Cardiac fibroblast (primary cell): ENCODE results near the gene SRD5A1.

ENCODE experiments used
- DNase-seq, 2 donors: peaks; one replicate each; pipeline versions ENCODE4 v3.0.0 to v3.0.0-alpha.2; 2010; ENCODE audit warnings: low read depth in 2 of 2
- H3K4me3 ChIP-seq, 2 donors: replicated peaks in 1 of 2; 1 replicate in 1 of 2; 2 replicates in 1 of 2; pipeline ENCODE4 v1.5.1; 2011; ENCODE audit warnings: low read depth in 2 of 2, low read length in 2 of 2, mild to moderate bottlenecking in 2 of 2, moderate library complexity in 1 of 2
- TF ChIP-seq, protein P1 (sequence below): IDR thresholded peaks from one replicate; pipeline ENCODE4 v1.5.1; 2011; ENCODE audit warnings: low read depth, mild to moderate bottlenecking, low read length, inconsistent platforms

The SRD5A1 gene

DNA sequence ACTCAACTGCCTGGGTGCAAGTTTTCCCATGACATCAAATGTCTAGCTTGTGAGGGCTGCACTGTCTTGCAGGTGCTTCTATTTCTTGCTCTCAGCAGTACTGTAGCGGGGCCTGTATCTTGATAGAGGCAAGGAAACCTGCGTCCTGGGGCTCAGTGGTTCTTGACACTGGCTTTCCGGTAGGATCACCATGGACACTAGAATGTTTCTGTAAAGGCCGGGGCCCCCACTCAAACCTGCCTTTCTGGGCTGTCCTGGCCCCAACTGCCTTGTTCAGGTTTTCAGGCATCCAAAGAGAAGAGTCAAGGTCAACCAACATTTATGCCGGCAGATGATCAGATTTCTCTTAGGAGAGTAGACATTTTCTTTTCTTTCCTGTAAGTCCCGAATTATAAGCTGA lies 53.3 kb downstream of the SRD5A1 start:
- no peak overlapping the region for H3K4me3 ChIP-seq
- TF ChIP-seq, protein P1, sequence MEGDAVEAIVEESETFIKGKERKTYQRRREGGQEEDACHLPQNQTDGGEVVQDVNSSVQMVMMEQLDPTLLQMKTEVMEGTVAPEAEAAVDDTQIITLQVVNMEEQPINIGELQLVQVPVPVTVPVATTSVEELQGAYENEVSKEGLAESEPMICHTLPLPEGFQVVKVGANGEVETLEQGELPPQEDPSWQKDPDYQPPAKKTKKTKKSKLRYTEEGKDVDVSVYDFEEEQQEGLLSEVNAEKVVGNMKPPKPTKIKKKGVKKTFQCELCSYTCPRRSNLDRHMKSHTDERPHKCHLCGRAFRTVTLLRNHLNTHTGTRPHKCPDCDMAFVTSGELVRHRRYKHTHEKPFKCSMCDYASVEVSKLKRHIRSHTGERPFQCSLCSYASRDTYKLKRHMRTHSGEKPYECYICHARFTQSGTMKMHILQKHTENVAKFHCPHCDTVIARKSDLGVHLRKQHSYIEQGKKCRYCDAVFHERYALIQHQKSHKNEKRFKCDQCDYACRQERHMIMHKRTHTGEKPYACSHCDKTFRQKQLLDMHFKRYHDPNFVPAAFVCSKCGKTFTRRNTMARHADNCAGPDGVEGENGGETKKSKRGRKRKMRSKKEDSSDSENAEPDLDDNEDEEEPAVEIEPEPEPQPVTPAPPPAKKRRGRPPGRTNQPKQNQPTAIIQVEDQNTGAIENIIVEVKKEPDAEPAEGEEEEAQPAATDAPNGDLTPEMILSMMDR = no peak
- DNase-seq = no peak

DNA sequence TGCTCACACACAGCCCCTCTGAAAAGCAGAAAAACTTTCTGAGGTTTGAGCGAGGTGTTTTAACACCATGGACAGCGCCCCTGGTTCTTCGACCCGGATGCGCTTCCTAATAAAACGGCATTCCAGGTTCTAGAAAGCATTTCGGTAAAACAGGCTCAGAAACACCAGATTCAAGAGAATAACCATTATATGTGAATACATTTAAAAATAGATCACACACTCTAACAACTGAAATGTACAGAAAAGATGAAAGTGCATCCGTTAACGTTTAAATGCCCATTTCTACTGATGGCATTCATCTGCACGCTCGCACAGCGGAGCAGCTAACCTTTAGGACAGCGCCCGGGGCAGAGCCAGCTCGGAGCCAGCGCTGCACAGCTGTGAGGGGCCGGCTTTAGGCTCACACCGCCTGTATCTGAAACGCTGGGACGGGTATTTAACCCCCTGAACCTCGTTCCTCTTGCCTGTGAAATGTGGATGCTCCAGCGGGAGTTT lies 53.7 kb downstream of the SRD5A1 start:
- H3K4me3 ChIP-seq = peak overlapping the region; percentile 26 to 33
- peak; percentile 59 to 63 for DNase-seq
- TF ChIP-seq, protein P1 = no peak

DNA sequence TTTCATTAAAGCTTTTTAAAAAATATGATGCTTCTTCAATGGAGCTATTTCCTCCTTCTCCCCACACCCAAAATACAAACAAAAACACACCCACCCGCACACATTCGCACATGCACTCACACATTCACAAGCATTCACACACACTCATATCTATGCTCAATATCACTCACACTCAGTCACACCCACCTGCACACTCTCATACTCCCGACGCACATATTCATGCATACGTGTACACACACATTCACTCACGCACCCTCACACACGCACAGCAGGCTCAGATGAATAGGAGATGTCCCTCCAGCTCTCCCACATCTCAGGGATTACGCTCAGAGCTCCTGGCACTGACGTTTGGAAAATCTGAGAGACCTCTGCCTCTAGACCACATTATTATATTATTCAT lies 54.3 kb downstream of the SRD5A1 start:
- no peak for DNase-seq
- H3K4me3 ChIP-seq = no peak overlapping the region
- TF ChIP-seq, protein P1 = no peak

DNA sequence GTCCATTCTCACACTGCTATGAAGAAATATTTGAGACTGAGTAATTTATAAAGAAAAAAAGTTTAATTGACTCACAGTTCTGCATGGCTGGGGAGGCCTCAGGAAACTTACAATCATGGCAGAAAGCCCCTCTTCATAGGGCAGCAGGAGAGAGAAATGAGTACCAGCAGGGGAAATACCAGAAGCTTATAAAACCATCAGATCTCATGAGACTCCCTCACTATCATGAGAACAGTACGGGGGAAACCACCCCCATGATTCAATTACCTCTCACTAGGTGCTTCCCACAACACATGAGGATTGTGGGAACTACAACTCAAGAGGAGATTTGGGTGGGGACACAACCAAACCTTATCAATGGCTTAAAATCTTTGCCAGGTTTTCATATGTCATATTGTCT lies 59.7 kb downstream of the SRD5A1 start:
- H3K4me3 ChIP-seq = no peak overlapping the region
- TF ChIP-seq, protein P1 = no peak
- DNase-seq = no peak

DNA sequence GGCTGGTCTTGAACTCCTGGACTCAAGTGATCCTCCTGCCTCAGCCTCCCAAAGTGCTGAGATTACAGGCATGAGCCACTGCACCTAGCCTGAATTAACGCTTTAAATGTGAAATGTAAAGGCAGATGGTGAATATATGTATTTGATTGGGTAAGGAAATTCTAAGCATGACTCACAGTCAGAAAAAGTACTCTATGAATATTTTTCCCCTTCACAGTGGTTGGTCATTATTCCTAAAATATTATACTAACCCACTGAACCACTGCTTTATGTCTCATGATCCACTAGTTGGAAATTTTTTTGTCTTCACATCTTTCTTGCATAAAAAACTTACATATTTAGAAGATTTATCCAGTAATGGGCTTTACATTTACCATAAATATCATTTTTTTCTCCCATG lies 65.5 kb downstream of the SRD5A1 start:
- no peak overlapping the region for H3K4me3 ChIP-seq
- TF ChIP-seq, protein P1 = no peak

DNA sequence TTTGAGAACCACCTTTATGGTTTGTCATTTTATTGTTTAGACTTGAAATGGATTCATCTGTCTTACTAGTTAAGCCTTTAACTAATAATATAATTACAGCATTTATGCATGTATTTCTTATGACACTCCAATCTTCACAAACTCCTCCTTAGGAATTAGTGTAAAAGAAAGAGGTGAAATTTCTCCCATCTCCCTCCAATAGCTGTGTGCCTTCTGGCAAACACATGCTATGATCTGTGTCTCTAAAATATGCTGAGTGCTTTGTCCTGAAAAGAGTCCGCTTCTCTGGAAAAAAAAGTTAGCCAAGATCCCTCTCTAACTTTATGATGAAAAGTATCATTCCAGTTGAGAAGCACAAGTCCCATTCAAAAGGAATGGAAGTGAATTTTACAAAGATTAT lies 66.1 kb downstream of the SRD5A1 start:
- TF ChIP-seq, protein P1 = no peak
- DNase-seq = no peak
- H3K4me3 ChIP-seq = no peak overlapping the region

More for the DNA sequence above, 65.5 kb downstream of the SRD5A1 start:
- DNase-seq = no peak

DNA sequence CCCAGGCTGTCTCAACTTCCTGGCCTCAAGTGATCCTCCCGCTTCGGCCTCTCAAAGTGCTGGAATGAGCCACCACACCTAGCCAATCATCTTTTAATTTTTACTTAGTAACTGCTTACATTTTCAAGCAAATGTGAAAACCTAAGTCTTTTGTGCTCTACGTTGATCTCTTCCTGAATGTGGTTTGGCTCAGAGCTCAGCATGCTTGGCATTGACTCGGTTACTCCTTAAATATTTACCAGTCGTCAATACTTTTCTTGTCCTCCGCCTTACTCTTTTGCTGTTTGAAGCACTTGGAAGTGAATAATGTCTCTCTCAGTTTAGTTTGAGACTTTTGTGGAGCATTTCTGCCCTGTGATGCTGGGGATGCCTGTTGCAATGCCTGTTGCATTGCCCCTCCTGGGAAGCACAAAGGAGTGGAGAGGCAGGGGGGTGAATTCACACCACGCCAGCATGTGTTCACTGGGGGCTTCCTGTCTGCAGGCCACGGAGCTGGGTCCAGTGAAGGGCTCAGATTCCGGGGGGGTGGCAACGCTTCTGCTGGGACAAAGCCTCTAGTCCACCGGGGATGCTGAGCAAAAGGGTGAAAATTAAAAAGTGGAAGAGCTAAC lies 66.9 kb downstream of the SRD5A1 start:
- TF ChIP-seq, protein P1 = no peak
- no peak overlapping the region for H3K4me3 ChIP-seq
- peak in 1 of 2 donors; percentile 17 for DNase-seq
